H1 (cell line): ENCODE measurements around the gene SCARB1. TPM values are rescaled to one million over a fixed set of nuclear protein-coding genes. Genes with fewer than 3 reads are reported as not detected.

ENCODE experiments used
- CTCF ChIA-PET: fragments of 300-600 bp; sonication (Branson Sonifier 250); formaldehyde crosslinking; loops from one replicate; lab custom pipeline; 2021; ENCODE audit not compliant: partially characterized antibody; lab: Charles Lee
- POLR2A ChIA-PET: fragments of 300-600 bp; sonication (Branson Sonifier 250); formaldehyde crosslinking; loops from one replicate; lab custom pipeline; 2021; ENCODE audit warnings: inconsistent platforms; ENCODE audit not compliant: partially characterized antibody; lab: Charles Lee
- DNase-seq, 2 experiments: peaks; one replicate each; pipeline versions ENCODE4 v3.0.0 to v3.0.0-alpha.2; 2010 to 2022; ENCODE audit warnings: low spot score in 2 of 2, low read depth in 1 of 2, mixed read lengths in 1 of 2
- FAIRE-seq: peaks from 2 replicates; lab custom pipeline; 2011; peaks lifted over from hg19 to GRCh38; lab: Jason Lieb, UNC
- H2AFZ ChIP-seq: 2 replicates; pipeline ENCODE4 v1.8.1; 2012; ENCODE audit warnings: low read length, inconsistent platforms
- H2AK5ac ChIP-seq: 2 replicates; pipeline ENCODE4 v1.6.1; 2013; ENCODE audit warnings: low read depth, low read length
- H2BK120ac ChIP-seq: replicated peaks from 2 replicates; pipeline ENCODE3; 2013; ENCODE audit warnings: low read depth, low read length, inconsistent platforms
- H2BK12ac ChIP-seq: 2 replicates; pipeline ENCODE4 v1.6.1; 2013; ENCODE audit warnings: low read depth, low read length
- H2BK15ac ChIP-seq: 2 replicates; pipeline ENCODE4 v1.6.1; 2013; ENCODE audit warnings: low read length
- H2BK20ac ChIP-seq: 2 replicates; pipeline ENCODE4 v1.6.1; 2013; ENCODE audit warnings: low read length
- H2BK5ac ChIP-seq: 2 replicates; pipeline ENCODE4 v1.6.1; 2013; ENCODE audit warnings: low read depth, low read length
- H3K14ac ChIP-seq: 2 replicates; pipeline ENCODE4 v1.6.1; 2013; ENCODE audit warnings: inconsistent platforms; ENCODE audit not compliant: insufficient read length
- H3K18ac ChIP-seq: 2 replicates; pipeline ENCODE4 v1.6.1; 2013; ENCODE audit warnings: low read length; ENCODE audit errors: extremely low read depth
- H3K23ac ChIP-seq: 2 replicates; pipeline ENCODE4 v1.6.1; 2013; ENCODE audit warnings: inconsistent platforms; ENCODE audit not compliant: insufficient read length
- H3K23me2 ChIP-seq: 2 replicates; pipeline ENCODE4 v1.6.1; 2013; ENCODE audit warnings: low read depth, low read length
- H3K27ac ChIP-seq: 2 replicates; pipeline ENCODE4 v1.6.1; 2011; ENCODE audit warnings: low read depth, low read length, inconsistent platforms
- H3K27me3 ChIP-seq, 4 experiments: replicated peaks in 1 of 4; 1 replicate in 1 of 4; 2 replicates in 3 of 4; pipeline versions ENCODE4 v1.6.1 to v1.8.1; 2011 to 2013; ENCODE audit warnings: low read length in 3 of 4, mild to moderate bottlenecking in 3 of 4, inconsistent platforms in 2 of 4, mixed read lengths in 2 of 4, moderate library complexity in 1 of 4; ENCODE audit not compliant: control insufficient read depth in 3 of 4, insufficient read depth in 3 of 4; ENCODE audit errors: extremely low read depth in 1 of 4
- H3K36me3 ChIP-seq, 4 experiments: 2 replicates each; pipeline versions ENCODE4 v1.6.1 to v1.8.1; 2011 to 2013; ENCODE audit warnings: mild to moderate bottlenecking in 4 of 4, low read length in 3 of 4, moderate library complexity in 2 of 4, control low read depth in 1 of 4, inconsistent platforms in 1 of 4; ENCODE audit not compliant: insufficient read depth in 4 of 4, control insufficient read depth in 2 of 4
- H3K4ac ChIP-seq: replicated peaks from 2 replicates; pipeline ENCODE3; 2013; ENCODE audit warnings: low read length, low read depth, mixed read lengths, inconsistent platforms; ENCODE audit not compliant: insufficient read length
- H3K4me1 ChIP-seq, 4 experiments: replicated peaks in 1 of 4; 1 replicate in 1 of 4; 2 replicates in 3 of 4; pipeline versions ENCODE4 v1.6.1 to v1.8.1; 2011 to 2013; ENCODE audit warnings: low read length in 3 of 4, inconsistent platforms in 2 of 4, mixed read lengths in 1 of 4; ENCODE audit not compliant: insufficient read depth in 4 of 4, control insufficient read depth in 3 of 4
- H3K4me2 ChIP-seq, 2 experiments: 2 replicates each; pipeline versions ENCODE4 v1.6.1 to v1.8.1; 2011 to 2013; ENCODE audit warnings: low read depth in 2 of 2, low read length in 2 of 2, control low read depth in 1 of 2, inconsistent platforms in 1 of 2, mild to moderate bottlenecking in 1 of 2; ENCODE audit not compliant: insufficient read depth in 1 of 2
- H3K4me3 ChIP-seq, 4 experiments: fragments of 200-600, 300-600 bp in 1 of 4; sonication (generic), shearing (Covaris generic), sonication (Bioruptor Twin) in 1 of 4; 2 replicates each; pipeline versions ENCODE4 v1.5.1 to v1.8.1; 2011 to 2016; ENCODE audit warnings: low read length in 4 of 4, low read depth in 3 of 4, control low read depth in 2 of 4, inconsistent platforms in 2 of 4, mild to moderate bottlenecking in 2 of 4, mixed read lengths in 1 of 4, moderate library complexity in 1 of 4; ENCODE audit not compliant: insufficient read depth in 2 of 4; ENCODE audit errors: extremely low read depth in 1 of 4
- H3K56ac ChIP-seq: replicated peaks from 2 replicates; pipeline ENCODE3; 2013; ENCODE audit warnings: low read depth, mild to moderate bottlenecking, mixed read lengths, low read length, inconsistent platforms; ENCODE audit not compliant: insufficient read length
- H3K79me1 ChIP-seq: 2 replicates; pipeline ENCODE4 v1.6.1; 2013; ENCODE audit warnings: low read depth, low read length, control low read depth
- H3K79me2 ChIP-seq, 2 experiments: 2 replicates each; pipeline versions ENCODE4 v1.6.1 to v1.8.1; 2012 to 2013; ENCODE audit warnings: low read length in 2 of 2, mild to moderate bottlenecking in 2 of 2, inconsistent platforms in 1 of 2; ENCODE audit not compliant: insufficient read depth in 2 of 2, control insufficient read depth in 1 of 2
- H3K9ac ChIP-seq, 4 experiments: replicated peaks in 1 of 4; 1 replicate in 1 of 4; 2 replicates in 3 of 4; pipeline versions ENCODE4 v1.6.1 to v1.8.1; 2011 to 2013; ENCODE audit warnings: low read depth in 3 of 4, low read length in 3 of 4, control low read depth in 2 of 4, mild to moderate bottlenecking in 2 of 4, moderate library complexity in 2 of 4, inconsistent platforms in 1 of 4; ENCODE audit errors: extremely low read depth in 1 of 4
- H3K9me3 ChIP-seq, 2 experiments: 2 replicates each; pipeline versions ENCODE4 v1.6.1 to v1.8.1; 2012 to 2013; ENCODE audit warnings: mild to moderate bottlenecking in 2 of 2, moderate library complexity in 2 of 2, control low read depth in 1 of 2, inconsistent platforms in 1 of 2, low read depth in 1 of 2, low read length in 1 of 2, mixed read lengths in 1 of 2; ENCODE audit not compliant: insufficient read depth in 2 of 2
- H4K20me1 ChIP-seq, 2 experiments: replicated peaks in 1 of 2; 2 replicates each; pipeline versions ENCODE3 to v1.8.1; 2011 to 2013; ENCODE audit warnings: inconsistent platforms in 2 of 2, low read length in 2 of 2, mild to moderate bottlenecking in 1 of 2; ENCODE audit not compliant: insufficient read depth in 2 of 2, control insufficient read depth in 1 of 2
- H4K5ac ChIP-seq: 2 replicates; pipeline ENCODE4 v1.6.1; 2013; ENCODE audit warnings: low read length, low read depth, mixed read lengths, inconsistent platforms; ENCODE audit not compliant: insufficient read length
- H4K8ac ChIP-seq: 2 replicates; pipeline ENCODE4 v1.8.0; 2013; ENCODE audit warnings: mild to moderate bottlenecking, moderate library complexity, low read length, inconsistent platforms; ENCODE audit not compliant: insufficient read depth; ENCODE audit errors: extremely low read depth
- H4K91ac ChIP-seq: replicated peaks from 2 replicates; pipeline ENCODE3; 2013; ENCODE audit warnings: low read length, mixed read lengths, inconsistent platforms; ENCODE audit not compliant: insufficient read length
- EZH2 ChIP-seq: fragments of 200-600 bp; sonication (generic); IDR thresholded peaks from 2 replicates; pipeline ENCODE4 v1.7.1; 2012; ENCODE audit warnings: low read depth, mild to moderate bottlenecking, moderate library complexity, low read length, inconsistent platforms; ENCODE audit not compliant: severe bottlenecking
- NANOG ChIP-seq: IDR thresholded peaks from 2 replicates; pipeline ENCODE4 v1.6.1; 2011; ENCODE audit warnings: low read length, low read depth, mild to moderate bottlenecking, inconsistent platforms; ENCODE audit not compliant: insufficient read depth, poor library complexity, severe bottlenecking
- RAD21 ChIP-seq, 2 experiments: IDR thresholded peaks in 1 of 2; conservative IDR thresholded peaks in 1 of 2; 2 replicates each; pipeline ENCODE4 v1.6.1; 2011; ENCODE audit warnings: low read depth in 2 of 2, low read length in 2 of 2, improper control_type of control experiment in 1 of 2, inconsistent platforms in 1 of 2, mild to moderate bottlenecking in 1 of 2, moderate library complexity in 1 of 2
- RBBP5 ChIP-seq: IDR thresholded peaks from 2 replicates; pipeline ENCODE4 v1.7.1; 2012; ENCODE audit warnings: low read depth, mild to moderate bottlenecking, inconsistent platforms, low read length, moderate library complexity, borderline replicate concordance
- SP1 ChIP-seq: IDR thresholded peaks from 2 replicates; pipeline ENCODE4 v1.6.1; 2011; ENCODE audit warnings: low read depth, low read length
- SP4 ChIP-seq: IDR thresholded peaks from 2 replicates; pipeline ENCODE4 v1.6.1; 2012; ENCODE audit warnings: low read length, inconsistent platforms
- SUZ12 ChIP-seq: fragments of 200-600 bp; sonication (generic); IDR thresholded peaks from 2 replicates; pipeline ENCODE4 v1.6.1; 2012; ENCODE audit warnings: mild to moderate bottlenecking, inconsistent platforms, low read length, moderate library complexity, mixed read lengths
- TCF12 ChIP-seq: IDR thresholded peaks from 2 replicates; pipeline ENCODE4 v1.6.1; 2011; ENCODE audit warnings: low read depth, mild to moderate bottlenecking, low read length
- WGBS, 2 experiments: shearing (Covaris generic) in 1 of 2; methylation state at CpG; one replicate each; pipeline versions ENCODE4 v1.1.6 to v1.1.7; 2013 to 2015; ENCODE audit warnings: low lambda C conversion rate in 2 of 2, mixed read lengths in 2 of 2, inconsistent platforms in 1 of 2, low coverage in 1 of 2, missing lambda C conversion rate in 1 of 2; ENCODE audit not compliant: insufficient replicate concordance in 2 of 2, insufficient coverage in 1 of 2, insufficient read length in 1 of 2; ENCODE audit errors: extremely low coverage in 1 of 2, missing lambda C conversion rate in 1 of 2; 5-methylcytosine and 5-hydroxymethylcytosine counted together
- polyA plus RNA-seq, 7 experiments: library from polyadenylated mRNA; depleted of rRNA in 3 of 7; stranded (reverse) in 5 of 7; unstranded in 2 of 7; fragments of >200 nt in 5 of 7; fragments of 200-250 nt in 2 of 7; gene quantifications; 1 replicate in 5 of 7; 2 replicates in 1 of 7; 4 replicates in 1 of 7; pipeline versions ENCODE4 v1.2.1 to v1.2.3, GENCODE V29; 2011 to 2013; ENCODE audit warnings: missing spikeins in 2 of 7, mixed read lengths in 2 of 7
- total RNA-seq: library from RNA; stranded (reverse); fragmentation: NEBNext Ultra II Directional; extraction: Animal tissue kit (Norgen Biotek cat#: 25700); gene quantifications from 2 replicates; pipeline ENCODE4 v1.2.1, GENCODE V29; 2021

The SCARB1 gene
- total and polyA plus RNA-seq, 2 of the 8 experiments (the other 6 are each of a cell fraction or from before 2014, with no cell fraction given) = 45.3 to 57.1 TPM

GRCh38 chr12:124813782-124814181 lies 49.9 kb downstream of the SCARB1 start:
- Histone ChIP-seq H3K27ac (no peak overlapping the region), H3K4me2 (no peak overlapping the region), H3K23me2 (no peaks in the 10 kb centered on the region), H3K9ac (no peak overlapping the region; a peak in 1 of 7 replicates), H3K4me3 (no peak overlapping the region), H2BK20ac (no peak overlapping the region), H2BK15ac (no peak overlapping the region), H2BK5ac (no peak overlapping the region), H3K23ac (no peak overlapping the region), H4K20me1 (peaks cover 4 to 10% of the 10 kb centered on the region in 2 experiments), H4K5ac (no peak overlapping the region), H3K14ac (no peak overlapping the region), H3K79me2 (no peaks in the 10 kb centered on the region), H3K4me1 (no peaks in the 10 kb centered on the region; a peak in 1 of 7 replicates), H4K8ac (no peak overlapping the region), H2AFZ (no peak overlapping the region), H2AK5ac (no peak overlapping the region), H3K27me3 (no peaks in the 10 kb centered on the region), H2BK12ac (no peak overlapping the region), H2BK120ac (no peak overlapping the region), H3K9me3 (no peaks in the 10 kb centered on the region), H3K56ac (no peak overlapping the region), H4K91ac (no peak overlapping the region), H3K79me1 (peaks cover 5% of the 10 kb centered on the region; the same call in 1 of the 2 replicates), H3K36me3 (peaks cover 0 to 5% (median 2%) of the 10 kb centered on the region in 4 experiments; a peak in 3 of 8 replicates), H3K18ac (no peak overlapping the region), H3K4ac (no peak overlapping the region)
- TF ChIP-seq RBBP5 (no peak), SP1 (no peak), RAD21 (IDR thresholded peaks at IDR 0.05 in 1 of 2, conservative IDR thresholded peaks at IDR 0.05 in 1 of 2; ENCODE audit: low read depth in 2 of 2, low read length in 2 of 2) (no peak), EZH2 (no peak), TCF12 (no peak), NANOG (no peak), SUZ12 (no peak), SP4 (no peak)
- 97% methylated on average over 3 of the region's 3 CpGs; no CpG with 5 or more reads in 1 of the 2 experiments for WGBS, 2 experiments
- FAIRE-seq (no peak), DNase-seq (no peak)
- ChIA-PET POLR2A (no interaction called here), CTCF (no interaction called here)
